Measurements from ENCODE around the gene RPL27.

RPL27 gene

GRCh38 chr17:43020030-43020621, 21.9 kb downstream of the RPL27 start:
- no peak for FAIRE-seq
- DNase-seq (ENCODE audit: insufficient read length, low spot score): no peak

GRCh38 chr17:43020789-43021740, 22.8 kb downstream of the RPL27 start:
- FAIRE-seq (no peak), DNase-seq (ENCODE audit: insufficient read length, low spot score) (no peak)

- peak; percentile 81 for DNase-seq (ENCODE audit: insufficient read length, low spot score)
- FAIRE-seq: peak; percentile 84
Measured at GRCh38 chr17:43021741-43022512, 23.7 kb downstream of the RPL27 start, which contains the start of gene VAT1. Gene VAT1 (minus strand): TSS chr17:43022385. CDS start chr17:43022322, 63 bp downstream.

GRCh38 chr17:43024407-43025289, 26.4 kb downstream of the RPL27 start, which contains the start of gene RND2:
Gene RND2 (plus strand): TSS chr17:43025231. CDS start chr17:43025348, 117 bp downstream.
- peak; percentile 98 for DNase-seq (ENCODE audit: insufficient read length, low spot score)
- peak; percentile 91 for FAIRE-seq

GRCh38 chr17:43025290-43025657, 27.1 kb downstream of the RPL27 start:
- FAIRE-seq (no peak), DNase-seq (ENCODE audit: insufficient read length, low spot score) (no peak)

DNA sequence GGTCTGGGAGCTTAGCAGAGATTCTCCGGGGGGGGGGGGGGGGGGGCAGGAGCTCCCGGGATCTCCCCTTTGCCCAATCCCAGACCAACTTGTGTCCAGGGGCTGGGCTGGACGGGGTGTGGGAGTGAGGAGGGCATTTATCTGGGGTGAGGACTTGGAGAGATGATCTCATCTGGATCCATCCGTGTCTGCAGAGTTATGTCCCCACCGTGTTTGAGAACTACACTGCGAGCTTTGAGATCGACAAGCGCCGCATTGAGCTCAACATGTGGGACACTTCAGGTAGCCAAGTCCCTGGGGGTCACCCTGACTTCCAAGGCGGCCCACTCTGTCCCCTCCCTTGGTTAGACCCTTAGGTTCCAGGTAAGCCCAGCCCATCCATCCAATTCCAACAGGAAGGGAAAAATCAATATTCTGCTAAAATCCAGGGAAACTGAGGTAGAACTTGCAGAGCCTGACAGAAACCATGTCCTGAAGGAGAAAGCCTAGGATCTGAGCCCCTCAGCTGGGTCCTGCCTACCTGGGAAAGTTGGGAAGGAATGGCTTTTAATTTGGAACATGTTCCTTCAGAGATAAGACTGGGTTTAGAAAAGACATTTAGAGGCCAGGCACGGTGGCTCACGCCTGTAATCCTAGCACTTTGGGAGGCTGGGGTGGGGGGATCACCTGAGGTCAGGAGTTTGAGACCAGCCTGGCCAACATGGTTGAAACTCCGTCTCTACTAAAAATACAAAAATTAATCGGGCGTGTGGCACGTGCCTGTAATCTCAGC, 27.7 kb downstream of the RPL27 start:
- FAIRE-seq (no peak), DNase-seq (ENCODE audit: insufficient read length, low spot score) (no peak)

DNA sequence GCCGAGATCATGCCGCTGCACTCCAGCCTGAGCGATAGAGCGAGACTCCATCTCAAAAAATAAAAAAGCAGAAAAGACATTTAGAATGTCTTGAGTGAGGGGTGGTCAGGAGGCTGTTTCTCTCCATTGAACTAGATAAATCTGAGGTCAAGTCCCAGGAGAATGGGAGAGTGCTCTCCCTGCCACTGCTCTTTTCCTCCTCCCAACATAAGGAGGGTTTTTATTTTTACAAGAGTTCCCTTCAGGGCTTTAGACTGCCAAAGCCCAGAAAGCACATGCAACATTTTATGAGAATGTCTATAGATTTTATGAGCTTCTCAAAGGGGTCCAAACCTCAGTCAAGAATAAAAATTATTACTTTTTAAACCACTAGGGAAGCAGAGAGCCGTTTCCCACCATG, 28.4 kb downstream of the RPL27 start:
- no peak for DNase-seq (ENCODE audit: insufficient read length, low spot score)
- FAIRE-seq: no peak

GRCh38 chr17:43027091-43028032, 29.1 kb downstream of the RPL27 start:
- FAIRE-seq (no peak), DNase-seq (ENCODE audit: insufficient read length, low spot score) (no peak)

DNA sequence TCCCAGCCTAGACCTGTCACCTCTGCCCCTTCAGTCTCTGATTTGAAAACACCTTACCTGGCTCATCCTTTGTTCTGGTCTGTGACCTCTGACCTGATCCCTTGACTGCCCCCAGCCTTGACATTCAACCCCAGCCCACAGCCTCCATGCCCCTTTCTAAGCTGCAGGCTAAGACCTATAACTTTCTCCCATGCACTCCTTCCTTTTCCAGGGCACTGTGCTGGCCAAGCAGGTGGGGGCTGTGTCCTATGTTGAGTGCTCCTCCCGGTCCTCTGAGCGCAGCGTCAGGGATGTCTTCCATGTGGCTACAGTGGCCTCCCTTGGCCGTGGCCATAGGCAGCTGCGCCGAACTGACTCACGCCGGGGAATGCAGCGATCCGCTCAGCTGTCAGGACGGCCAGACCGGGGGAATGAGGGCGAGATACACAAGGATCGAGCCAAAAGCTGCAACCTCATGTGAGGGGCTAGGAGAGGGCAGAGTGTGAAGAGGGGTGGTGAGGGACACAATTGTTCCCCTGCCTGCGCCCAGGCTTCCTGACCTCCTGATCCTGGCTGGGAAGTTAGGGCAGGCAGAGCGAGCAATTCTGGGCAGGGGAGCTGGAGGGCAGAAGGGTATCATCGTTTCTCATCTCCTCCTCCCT, 30.1 kb downstream of the RPL27 start:
- FAIRE-seq: no peak
- DNase-seq (ENCODE audit: insufficient read length, low spot score): no peak

DNA sequence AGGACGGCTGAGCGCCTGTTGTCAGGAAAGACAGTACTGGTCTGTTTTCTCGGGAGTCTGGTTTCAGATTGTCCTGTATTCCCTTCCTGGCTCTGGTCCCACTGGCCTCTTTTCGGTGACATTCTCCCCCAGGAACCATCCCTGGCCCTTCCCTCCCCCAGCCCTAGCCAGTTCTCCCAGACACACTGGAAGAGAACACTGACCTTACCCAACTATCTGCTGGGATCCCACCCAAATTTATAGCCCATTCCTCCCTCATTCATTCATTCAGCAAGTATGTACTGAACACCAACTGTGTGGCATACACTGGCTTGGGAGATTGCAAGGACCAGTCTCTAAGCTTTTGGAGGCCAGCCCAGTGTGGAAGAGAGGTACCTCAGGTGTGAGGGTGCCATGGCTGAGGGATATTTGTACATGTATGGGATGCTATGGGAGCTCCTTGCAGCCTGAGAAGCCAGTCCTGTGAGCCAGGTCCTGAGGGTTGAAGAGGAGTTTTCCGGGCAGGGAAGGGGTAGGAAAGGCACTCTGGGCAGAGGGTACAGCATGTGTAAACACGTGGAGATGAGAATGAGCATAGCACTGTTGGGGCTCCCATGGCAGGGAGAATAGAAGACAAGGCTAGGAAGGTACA, 32.0 kb downstream of the RPL27 start:
- DNase-seq (ENCODE audit: insufficient read length, low spot score) (no peak), FAIRE-seq (no peak)

- FAIRE-seq: no peak
- no peak for DNase-seq (ENCODE audit: insufficient read length, low spot score)
Measured at GRCh38 chr17:43031666-43032065, 33.4 kb downstream of the RPL27 start.

DNA sequence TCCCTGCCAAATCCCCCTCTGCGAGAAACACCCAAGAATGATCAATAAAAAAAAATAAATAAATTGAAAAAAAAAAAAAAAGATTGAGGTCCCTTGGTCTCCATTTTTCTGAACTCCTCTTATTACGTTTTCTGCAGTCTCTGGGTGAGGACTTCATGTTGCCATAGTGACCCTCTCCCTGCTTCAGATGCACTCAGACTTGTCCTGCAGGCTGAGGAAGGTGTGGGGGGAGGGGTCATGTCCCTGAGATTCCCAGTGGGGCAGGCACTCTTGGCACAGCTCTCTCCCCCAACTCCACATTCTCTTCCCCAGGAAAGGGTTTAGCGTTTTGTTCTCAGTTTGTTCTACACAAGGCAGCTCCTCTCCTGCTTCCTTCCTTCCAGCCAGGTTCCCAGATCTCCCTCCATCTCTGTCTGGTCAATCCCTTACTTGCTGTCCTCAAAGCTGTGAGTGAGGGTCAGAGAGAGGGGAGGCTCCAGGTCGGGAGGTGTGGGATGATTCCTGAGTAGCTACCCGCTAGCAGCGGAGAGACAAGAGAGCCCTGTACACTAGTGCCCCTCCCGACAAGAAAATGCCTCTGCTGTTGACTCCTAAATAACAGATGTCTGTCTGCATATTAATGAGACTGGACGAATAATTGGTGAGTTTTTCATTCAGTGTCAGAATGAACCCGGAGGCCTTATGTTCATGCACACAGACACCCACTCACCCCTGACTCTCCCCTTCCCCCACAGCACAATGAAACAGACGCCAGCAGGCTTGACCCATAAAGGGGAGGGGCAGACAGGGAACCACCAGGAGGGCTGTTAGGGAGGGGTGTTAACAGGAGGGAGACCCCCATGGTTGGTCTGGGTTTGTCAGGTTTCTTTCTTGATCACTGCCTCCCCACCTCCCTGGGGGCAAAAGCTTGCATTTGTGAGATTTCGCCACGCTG, 36.0 kb downstream of the RPL27 start:
- DNase-seq (ENCODE audit: insufficient read length, low spot score) (no peak), FAIRE-seq (no peak)

DNA sequence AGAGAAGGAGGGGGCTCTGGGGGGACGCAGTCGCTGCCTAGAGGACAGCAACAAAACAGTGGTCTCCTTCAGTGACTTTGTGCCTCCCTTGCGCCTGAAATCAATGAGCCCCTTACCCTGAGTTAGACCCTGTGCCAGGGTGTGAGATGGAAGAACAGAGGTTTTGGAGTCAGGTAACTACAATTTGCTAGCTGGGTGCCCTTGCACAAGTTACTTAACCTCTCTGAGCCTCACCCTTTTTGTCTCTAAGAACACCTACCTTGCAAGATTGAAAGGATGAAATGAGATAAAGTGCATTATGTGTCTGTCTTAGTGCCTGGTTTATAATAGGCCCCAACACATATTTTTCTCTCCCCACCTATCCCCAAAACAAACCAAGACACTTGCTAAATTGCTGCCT, 36.7 kb downstream of the RPL27 start:
- FAIRE-seq (no peak), DNase-seq (ENCODE audit: insufficient read length, low spot score) (no peak)

DNA sequence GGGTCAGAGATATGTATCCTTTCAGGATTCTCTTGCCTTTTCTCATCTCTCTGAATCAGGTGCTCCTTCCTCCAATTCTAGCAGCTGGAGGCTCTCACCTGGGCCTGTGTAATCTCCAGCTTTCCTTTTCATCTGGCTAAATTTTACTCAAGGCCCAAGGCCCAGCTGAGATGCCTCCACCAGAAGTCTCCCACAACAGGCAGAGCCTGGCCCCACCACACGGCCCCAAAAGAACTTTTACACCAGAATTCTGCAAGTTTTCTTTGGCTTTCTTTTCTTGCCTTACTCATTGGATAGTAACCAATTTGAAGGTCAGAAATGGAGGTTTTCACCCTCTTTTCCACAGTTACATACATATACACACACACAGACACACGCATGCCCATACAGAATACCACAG, 41.4 kb downstream of the RPL27 start:
- DNase-seq (ENCODE audit: insufficient read length, low spot score) (no peak), FAIRE-seq (no peak)

DNA sequence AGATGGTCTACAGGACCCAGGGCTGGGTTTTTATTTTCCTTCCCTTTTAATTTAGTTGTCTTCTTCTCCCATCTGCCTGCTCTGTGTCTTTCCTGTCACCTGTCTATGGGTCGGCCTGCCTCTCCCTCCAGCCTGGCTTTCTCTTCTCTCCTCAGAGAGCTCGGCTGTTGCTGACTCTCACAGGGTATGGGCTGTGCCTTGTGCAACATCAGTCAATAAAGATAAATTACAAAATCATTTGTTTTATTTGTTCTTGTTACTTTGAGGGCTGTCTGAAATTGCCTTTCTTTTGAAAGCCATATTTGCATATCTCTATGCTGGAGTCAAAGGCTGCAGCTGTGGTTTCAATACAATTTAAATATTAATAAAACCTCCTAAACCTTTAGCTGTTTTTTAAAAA, 42.4 kb downstream of the RPL27 start:
- DNase-seq (ENCODE audit: insufficient read length, low spot score) (no peak), FAIRE-seq (no peak)

DNA sequence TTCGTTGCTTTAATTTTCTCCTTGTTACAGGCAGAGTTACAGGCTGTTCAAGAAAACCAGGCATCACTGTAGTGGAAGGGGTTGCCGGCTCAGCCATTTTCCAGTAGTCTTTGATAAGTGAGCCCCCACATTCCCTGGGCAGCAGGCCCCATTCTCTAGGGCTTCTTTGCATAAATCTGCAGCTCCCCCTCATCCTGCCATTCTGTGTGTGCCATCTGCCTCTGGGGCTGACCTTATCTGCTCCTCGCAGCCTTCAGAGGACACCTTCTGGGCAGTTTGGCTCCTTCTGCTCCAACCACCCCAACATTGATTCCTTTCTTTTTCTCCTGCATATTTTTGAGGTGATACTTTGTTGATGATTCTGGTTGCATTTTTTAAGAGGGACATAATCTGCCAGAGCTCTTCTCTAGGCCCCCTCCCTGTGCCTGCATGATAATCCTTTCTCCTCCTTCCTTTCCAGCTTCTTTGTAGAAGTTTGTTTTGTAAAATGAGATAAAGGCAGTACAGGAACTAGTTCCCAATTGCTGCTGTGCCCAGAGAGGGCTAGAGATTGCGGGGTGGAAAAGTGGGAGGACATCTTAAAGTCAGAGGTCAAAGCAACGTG, 43.9 kb downstream of the RPL27 start:
- FAIRE-seq: no peak
- DNase-seq (ENCODE audit: insufficient read length, low spot score): no peak
